Nephron (organoid): ENCODE measurements around the gene PNMT.

Source experiments
- H3K27ac Mint-ChIP-seq, 3 experiments: 2 replicates each; pipeline ENCODE4 v1.8.0; 2020; ENCODE audit warnings: mixed read lengths in 3 of 3, mild to moderate bottlenecking in 2 of 3, moderate library complexity in 1 of 3
- H3K27me3 Mint-ChIP-seq: 2 replicates; pipeline ENCODE4 v1.8.0; 2021; ENCODE audit warnings: low read depth, mild to moderate bottlenecking, moderate library complexity, mixed read lengths
- H3K36me3 Mint-ChIP-seq: 2 replicates; pipeline ENCODE4 v1.8.0; 2020; ENCODE audit warnings: low read depth, mixed read lengths
- H3K4me1 Mint-ChIP-seq: 2 replicates; pipeline ENCODE4 v1.8.0; 2020; ENCODE audit warnings: mixed read lengths
- H3K4me3 Mint-ChIP-seq, 3 experiments: 2 replicates each; pipeline ENCODE4 v1.8.0; 2020; ENCODE audit warnings: mild to moderate bottlenecking in 3 of 3, mixed read lengths in 3 of 3, moderate library complexity in 2 of 3
- H3K9me3 Mint-ChIP-seq: 2 replicates; pipeline ENCODE4 v1.8.0; 2020; ENCODE audit warnings: mixed read lengths
- CTCF ChIP-seq, 3 experiments: fragments of 200-600 bp; sonication (generic); IDR thresholded peaks; one replicate each; pipeline ENCODE4 v1.5.0; 2021; ENCODE audit warnings: antibody characterized with exemption in 3 of 3; ENCODE audit not compliant: unreplicated experiment in 3 of 3

The PNMT gene

DNA sequence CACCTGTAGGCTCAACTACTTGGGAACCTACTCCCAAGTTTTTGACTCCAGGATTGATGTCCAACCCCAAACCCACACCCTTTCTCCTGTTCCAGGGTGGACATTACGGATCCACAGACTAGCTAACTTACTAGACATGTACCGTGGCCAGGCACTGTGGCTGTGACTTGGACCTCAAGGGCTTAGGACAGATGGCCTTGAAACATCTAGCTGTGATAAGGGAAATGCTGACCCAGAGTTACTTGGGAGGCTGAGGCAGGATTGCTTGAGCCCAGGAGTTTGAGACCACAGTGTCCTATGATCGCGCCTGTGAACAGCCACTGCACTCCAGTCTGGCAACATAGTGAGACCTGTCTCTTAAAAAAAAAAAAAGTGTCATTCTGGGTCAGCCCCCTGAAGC is 27.2 kb upstream of the PNMT start:
- H3K4me3 Mint-ChIP-seq = peak overlapping the region in 1 of 3 experiments; percentile 52
- no peak overlapping the region for H3K27ac Mint-ChIP-seq
- H3K9me3 Mint-ChIP-seq = no peaks in the 10 kb centered on the region
- H3K36me3 Mint-ChIP-seq = peaks cover 3% of the 10 kb centered on the region
- peaks cover 34% of the 10 kb centered on the region for H3K4me1 Mint-ChIP-seq
- H3K27me3 Mint-ChIP-seq = no peaks in the 10 kb centered on the region
- no peak for TF ChIP-seq CTCF (IDR thresholded peaks at IDR 0.05; ENCODE audit: unreplicated experiment in 3 of 3)

GRCh38 chr17:39641883-39642282 is 26.4 kb upstream of the PNMT start:
- H3K4me3 Mint-ChIP-seq = no peak overlapping the region
- no peaks in the 10 kb centered on the region for H3K27me3 Mint-ChIP-seq
- peaks cover 27% of the 10 kb centered on the region for H3K4me1 Mint-ChIP-seq
- H3K9me3 Mint-ChIP-seq = no peaks in the 10 kb centered on the region
- H3K27ac Mint-ChIP-seq = no peak overlapping the region
- TF ChIP-seq CTCF (IDR thresholded peaks at IDR 0.05; ENCODE audit: unreplicated experiment in 3 of 3) = no peak
- peaks cover 3% of the 10 kb centered on the region for H3K36me3 Mint-ChIP-seq

GRCh38 chr17:39642291-39643074 is 25.8 kb upstream of the PNMT start:
- Mint-ChIP-seq H3K4me1 (peaks cover 24% of the 10 kb centered on the region), H3K9me3 (no peaks in the 10 kb centered on the region), H3K4me3 (no peak overlapping the region), H3K27me3 (no peaks in the 10 kb centered on the region), H3K27ac (no peak overlapping the region), H3K36me3 (peaks cover 3% of the 10 kb centered on the region)
- no peak for TF ChIP-seq CTCF (IDR thresholded peaks at IDR 0.05; ENCODE audit: unreplicated experiment in 3 of 3)

DNA sequence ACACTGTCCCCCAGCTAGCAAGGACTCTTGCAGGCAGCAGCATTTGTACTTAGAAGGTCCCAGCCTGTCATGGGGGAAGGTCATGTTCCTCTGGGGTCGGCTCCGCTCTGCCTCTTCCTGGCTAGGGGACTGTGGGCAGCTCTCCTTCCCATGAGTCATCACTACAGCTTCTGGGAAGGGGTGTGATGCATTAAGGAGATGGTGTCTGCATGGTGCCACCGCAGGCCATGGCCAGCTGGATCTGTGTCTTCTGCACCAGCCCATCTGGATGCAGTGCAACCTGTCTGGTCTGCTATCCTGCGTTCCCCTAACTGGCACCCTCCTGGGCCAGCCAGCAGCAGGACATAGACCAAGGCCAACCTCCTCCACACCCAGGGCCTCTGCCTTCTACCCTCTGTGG is 25.0 kb upstream of the PNMT start:
- H3K36me3 Mint-ChIP-seq = peaks cover 3% of the 10 kb centered on the region
- TF ChIP-seq CTCF (IDR thresholded peaks at IDR 0.05; ENCODE audit: unreplicated experiment in 3 of 3) = no peak
- no peak overlapping the region for H3K4me3 Mint-ChIP-seq
- peaks cover 16% of the 10 kb centered on the region for H3K4me1 Mint-ChIP-seq
- no peaks in the 10 kb centered on the region for H3K27me3 Mint-ChIP-seq
- no peak overlapping the region for H3K27ac Mint-ChIP-seq
- no peaks in the 10 kb centered on the region for H3K9me3 Mint-ChIP-seq

DNA sequence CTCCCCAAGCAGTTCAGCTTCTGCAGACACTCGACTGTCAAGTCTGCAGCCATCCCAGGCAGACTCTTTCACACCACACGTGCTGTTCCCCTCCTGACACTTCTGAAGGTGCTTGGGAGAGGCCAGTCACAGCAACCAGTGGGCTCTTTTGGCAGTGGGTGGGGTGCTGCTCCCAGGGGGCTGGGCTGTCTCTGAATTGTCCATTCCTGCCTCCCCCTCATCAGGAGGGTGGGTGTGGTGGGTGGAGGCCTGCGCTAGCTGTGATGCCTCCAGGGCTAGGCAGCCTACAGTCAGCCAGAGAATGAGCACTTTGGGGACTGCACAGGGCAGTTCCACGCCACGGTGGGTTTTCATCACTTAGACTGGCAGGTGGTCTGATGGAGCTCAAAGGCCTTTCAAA is 21.0 kb upstream of the PNMT start:
- no peaks in the 10 kb centered on the region for H3K27me3 Mint-ChIP-seq
- TF ChIP-seq CTCF (IDR thresholded peaks at IDR 0.05; ENCODE audit: unreplicated experiment in 3 of 3) = no peak
- H3K36me3 Mint-ChIP-seq = peaks cover 8% of the 10 kb centered on the region
- peaks cover 19% of the 10 kb centered on the region for H3K4me1 Mint-ChIP-seq
- no peaks in the 10 kb centered on the region for H3K9me3 Mint-ChIP-seq
- H3K27ac Mint-ChIP-seq = no peak overlapping the region
- H3K4me3 Mint-ChIP-seq = no peak overlapping the region
